Measurements from ENCODE around the gene EPHB2.
"Not testable (repeated sequence)": the region's sequence is repeated elsewhere in the genome, so short reads cannot be mapped to it uniquely, and the experiment has no call there.

Gene EPHB2

GRCh38 chr1:22705586-22705985 lies 5.1 kb upstream of the EPHB2 start:
- no peak for ATAC-seq

GRCh38 chr1:22706100-22706499 lies 4.5 kb upstream of the EPHB2 start:
- not testable (repeated sequence) for H3K9me3 Mint-ChIP-seq; H3K27ac Mint-ChIP-seq; DNase-seq; H3K4me1 Mint-ChIP-seq; ATAC-seq; H3K4me3 Mint-ChIP-seq; H3K36me3 Mint-ChIP-seq (ENCODE audit: low read depth)
- peaks cover 39% of the 10 kb centered on the region for H3K27me3 Mint-ChIP-seq

More at GRCh38 chr1:22705586-22705985, 5.1 kb upstream of the EPHB2 start:
- Mint-ChIP-seq H3K4me3 (no peak overlapping the region), H3K27ac (no peak overlapping the region), H3K4me1 (no peaks in the 10 kb centered on the region), H3K36me3 (ENCODE audit: low read depth) (no peaks in the 10 kb centered on the region), H3K27me3 (peaks cover 39% of the 10 kb centered on the region), H3K9me3 (no peaks in the 10 kb centered on the region)
- DNase-seq: no peak

- Mint-ChIP-seq H3K27ac (no peak overlapping the region), H3K9me3 (no peaks in the 10 kb centered on the region), H3K4me3 (no peak overlapping the region), H3K27me3 (peaks cover 56% of the 10 kb centered on the region), H3K4me1 (peaks cover 12% of the 10 kb centered on the region), H3K36me3 (ENCODE audit: low read depth) (no peaks in the 10 kb centered on the region)
- ATAC-seq: no peak
- DNase-seq: no peak
These were observed 1.9 kb upstream of the EPHB2 start for GRCh38 chr1:22708777-22709176.

GRCh38 chr1:22709227-22709626 lies 1.4 kb upstream of the EPHB2 start:
- Mint-ChIP-seq H3K27me3 (peaks cover 60% of the 10 kb centered on the region), H3K4me1 (peaks cover 12% of the 10 kb centered on the region), H3K36me3 (ENCODE audit: low read depth) (no peaks in the 10 kb centered on the region), H3K27ac (no peak overlapping the region), H3K4me3 (no peak overlapping the region), H3K9me3 (no peaks in the 10 kb centered on the region)
- DNase-seq (no peak), ATAC-seq (no peak)

GRCh38 chr1:22709891-22710700 lies 543 bp upstream of the EPHB2 start:
- Mint-ChIP-seq H3K9me3 (no peaks in the 10 kb centered on the region), H3K4me1 (peaks cover 12% of the 10 kb centered on the region), H3K27me3 (peaks cover 67% of the 10 kb centered on the region), H3K27ac (no peak overlapping the region), H3K36me3 (ENCODE audit: low read depth) (no peaks in the 10 kb centered on the region), H3K4me3 (peak overlapping the region; percentile 65)
- peak; percentile 39 for DNase-seq
- peak; percentile 17 for ATAC-seq

- ATAC-seq (no peak), DNase-seq (no peak)
- Mint-ChIP-seq H3K27me3 (peaks cover 70% of the 10 kb centered on the region), H3K4me1 (peaks cover 12% of the 10 kb centered on the region), H3K9me3 (no peaks in the 10 kb centered on the region), H3K27ac (no peak overlapping the region), H3K4me3 (no peak overlapping the region), H3K36me3 (ENCODE audit: low read depth) (no peaks in the 10 kb centered on the region)
These were observed 432 bp downstream of the EPHB2 start for GRCh38 chr1:22711071-22711470.

- no peaks in the 10 kb centered on the region for H3K36me3 Mint-ChIP-seq (ENCODE audit: low read depth)
- peaks cover 12% of the 10 kb centered on the region for H3K4me1 Mint-ChIP-seq
- no peak overlapping the region for H3K27ac Mint-ChIP-seq
- DNase-seq (no peak), ATAC-seq (no peak)
- H3K27me3 Mint-ChIP-seq: peaks cover 68% of the 10 kb centered on the region
- peak overlapping the region; percentile 38 for H3K4me3 Mint-ChIP-seq
- H3K9me3 Mint-ChIP-seq: no peaks in the 10 kb centered on the region
These were observed 1.2 kb downstream of the EPHB2 start for GRCh38 chr1:22711591-22712501.

GRCh38 chr1:22712502-22713271 lies 2.0 kb downstream of the EPHB2 start:
- Mint-ChIP-seq H3K4me3 (peak overlapping the region; percentile 38), H3K4me1 (peaks cover 12% of the 10 kb centered on the region), H3K36me3 (ENCODE audit: low read depth) (no peaks in the 10 kb centered on the region), H3K27me3 (peaks cover 62% of the 10 kb centered on the region), H3K27ac (no peak overlapping the region), H3K9me3 (no peaks in the 10 kb centered on the region)
- peak; percentile 47 for ATAC-seq
- peak; percentile 50 for DNase-seq

- H3K4me1 Mint-ChIP-seq: peaks cover 12% of the 10 kb centered on the region
- H3K9me3 Mint-ChIP-seq: no peaks in the 10 kb centered on the region
- H3K36me3 Mint-ChIP-seq (ENCODE audit: low read depth): no peaks in the 10 kb centered on the region
- ATAC-seq: no peak
- H3K4me3 Mint-ChIP-seq: no peak overlapping the region
- DNase-seq: no peak
- peaks cover 45% of the 10 kb centered on the region for H3K27me3 Mint-ChIP-seq
- H3K27ac Mint-ChIP-seq: no peak overlapping the region
These were observed 3.8 kb downstream of the EPHB2 start for GRCh38 chr1:22714455-22714854.

- H3K27ac Mint-ChIP-seq: no peak overlapping the region
- H3K4me3 Mint-ChIP-seq: no peak overlapping the region
- H3K27me3 Mint-ChIP-seq: peaks cover 31% of the 10 kb centered on the region
- H3K36me3 Mint-ChIP-seq (ENCODE audit: low read depth): no peaks in the 10 kb centered on the region
- ATAC-seq (no peak), DNase-seq (no peak)
- peaks cover 6% of the 10 kb centered on the region for H3K4me1 Mint-ChIP-seq
- no peaks in the 10 kb centered on the region for H3K9me3 Mint-ChIP-seq
These were observed 6.6 kb downstream of the EPHB2 start for GRCh38 chr1:22717037-22717760.

GRCh38 chr1:22721122-22721873 lies 10.7 kb downstream of the EPHB2 start:
- DNase-seq (no peak), ATAC-seq (no peak)
- no peak overlapping the region for H3K4me3 Mint-ChIP-seq
- no peaks in the 10 kb centered on the region for H3K4me1 Mint-ChIP-seq
- no peaks in the 10 kb centered on the region for H3K9me3 Mint-ChIP-seq
- peaks cover 14% of the 10 kb centered on the region for H3K27me3 Mint-ChIP-seq
- no peaks in the 10 kb centered on the region for H3K36me3 Mint-ChIP-seq (ENCODE audit: low read depth)
- H3K27ac Mint-ChIP-seq: no peak overlapping the region

GRCh38 chr1:22722901-22723550 lies 12.4 kb downstream of the EPHB2 start:
- peaks cover 19% of the 10 kb centered on the region for H3K27me3 Mint-ChIP-seq
- no peak overlapping the region for H3K4me3 Mint-ChIP-seq
- DNase-seq (no peak), ATAC-seq (no peak)
- no peaks in the 10 kb centered on the region for H3K36me3 Mint-ChIP-seq (ENCODE audit: low read depth)
- no peaks in the 10 kb centered on the region for H3K9me3 Mint-ChIP-seq
- no peaks in the 10 kb centered on the region for H3K4me1 Mint-ChIP-seq
- no peak overlapping the region for H3K27ac Mint-ChIP-seq

- ATAC-seq (no peak), DNase-seq (no peak)
- peaks cover 17% of the 10 kb centered on the region for H3K27me3 Mint-ChIP-seq
- H3K27ac Mint-ChIP-seq: no peak overlapping the region
- H3K36me3 Mint-ChIP-seq (ENCODE audit: low read depth): no peaks in the 10 kb centered on the region
- no peaks in the 10 kb centered on the region for H3K9me3 Mint-ChIP-seq
- H3K4me1 Mint-ChIP-seq: no peaks in the 10 kb centered on the region
- no peak overlapping the region for H3K4me3 Mint-ChIP-seq
These were observed 17.2 kb downstream of the EPHB2 start for GRCh38 chr1:22727873-22728272.

Measured in activated naive CD8-positive, alpha-beta T cell treated with anti-CD3 and anti-CD28 coated beads, Interleukin-2, amount 50 U/mL, for 24 hours (primary cell).